SIG-M5 treated with dmso at 0.1 percent for 504 hours (cell line): ENCODE measurements around the gene ABCA8.
"Not testable (repeated sequence)": the region's sequence is repeated elsewhere in the genome, so short reads cannot be mapped to it uniquely, and the experiment has no call there.

Experiments used
- DNase-seq: peaks from one replicate; lab custom pipeline; 2025; ENCODE audit not compliant: unreplicated experiment; lab: John Stamatoyannopoulos, UW

The ABCA8 gene

DNA sequence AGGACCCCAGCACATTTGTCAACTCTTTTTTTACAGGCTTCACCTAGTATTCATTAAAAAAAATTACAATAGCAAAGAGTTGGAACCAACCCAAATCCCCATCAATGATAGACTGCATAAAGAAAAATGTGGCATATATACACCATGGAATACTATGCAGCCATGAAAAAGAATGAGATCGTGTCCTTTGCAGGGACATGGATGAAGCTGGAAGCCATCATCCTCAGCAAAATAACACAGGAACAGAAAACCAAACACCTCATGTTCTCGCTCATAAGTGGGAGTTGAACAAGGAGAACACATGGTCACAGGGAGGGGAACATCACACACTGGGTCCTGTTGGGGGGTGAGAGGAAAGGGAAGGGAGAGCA is 11.4 kb downstream of the ABCA8 start:
- DNase-seq = not testable (repeated sequence)

DNA sequence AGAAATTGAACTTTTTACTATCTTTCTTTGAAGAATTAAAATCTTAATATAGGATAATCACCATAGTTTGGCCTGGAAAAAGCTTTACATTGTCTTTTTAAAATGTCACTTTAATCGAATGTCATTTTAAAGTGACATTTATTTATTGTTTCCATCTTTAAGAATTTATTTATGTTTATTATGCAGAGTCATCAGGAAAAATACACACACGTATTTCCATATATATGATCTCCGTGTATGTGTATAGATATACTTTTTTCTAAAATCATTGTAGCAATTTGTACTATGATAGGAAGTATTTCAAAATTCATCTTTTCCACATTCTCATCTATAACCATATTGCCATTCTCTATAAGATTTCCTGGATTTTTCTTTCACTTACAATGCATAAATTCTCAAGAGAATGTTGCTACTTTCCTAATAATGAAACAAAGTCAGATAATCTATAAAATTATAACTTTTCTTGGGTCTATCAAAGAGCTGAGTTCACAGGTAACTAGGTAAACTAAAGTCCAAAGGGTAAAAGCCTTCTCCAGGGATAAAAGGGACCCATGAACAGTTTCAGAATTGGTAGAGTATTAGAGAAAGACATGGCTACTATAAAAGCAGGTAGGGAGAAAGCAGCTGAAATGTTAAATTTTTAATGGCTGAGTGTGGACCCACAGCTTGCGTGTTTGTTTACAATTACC is 11.9 kb downstream of the ABCA8 start:
- DNase-seq = no peak

DNA sequence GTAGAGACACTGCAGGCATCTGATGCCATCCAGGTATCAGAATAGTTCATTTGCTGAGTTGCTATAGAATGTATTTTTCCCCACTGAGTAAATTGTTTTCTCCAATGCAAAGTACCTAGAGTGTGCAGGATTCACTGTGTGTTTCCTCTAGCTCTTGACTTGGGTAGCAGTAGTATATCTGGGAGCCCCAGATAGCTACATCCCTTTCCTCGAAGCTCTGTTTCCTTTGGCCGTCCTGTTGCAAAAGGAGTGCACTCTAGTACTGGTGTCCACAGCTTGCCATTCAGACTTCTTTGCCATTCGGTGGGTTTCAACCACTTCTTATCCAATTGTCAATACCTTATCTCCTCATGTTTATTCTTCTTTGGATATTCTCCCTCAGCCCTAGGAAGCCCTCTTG is 12.8 kb downstream of the ABCA8 start:
- no peak for DNase-seq

DNA sequence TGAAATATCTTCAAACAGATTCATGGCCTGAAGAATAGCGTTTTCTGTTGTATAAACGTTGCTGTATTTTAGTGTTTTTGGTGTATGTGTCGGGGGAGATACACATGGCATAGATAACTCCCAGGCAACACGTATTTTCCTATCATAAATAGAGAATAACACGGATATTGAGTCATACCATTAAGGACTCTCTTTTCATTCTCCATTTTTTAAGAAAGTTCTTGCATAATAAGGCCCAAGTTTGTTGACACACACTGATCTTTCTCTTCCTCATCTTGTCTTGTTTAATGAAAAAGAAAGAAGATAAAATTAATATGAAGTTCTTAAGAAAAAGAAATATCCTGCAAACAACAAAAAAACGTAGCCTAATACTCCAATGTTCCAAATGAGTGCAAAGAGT is 13.4 kb downstream of the ABCA8 start:
- peak; percentile 72 for DNase-seq

DNA sequence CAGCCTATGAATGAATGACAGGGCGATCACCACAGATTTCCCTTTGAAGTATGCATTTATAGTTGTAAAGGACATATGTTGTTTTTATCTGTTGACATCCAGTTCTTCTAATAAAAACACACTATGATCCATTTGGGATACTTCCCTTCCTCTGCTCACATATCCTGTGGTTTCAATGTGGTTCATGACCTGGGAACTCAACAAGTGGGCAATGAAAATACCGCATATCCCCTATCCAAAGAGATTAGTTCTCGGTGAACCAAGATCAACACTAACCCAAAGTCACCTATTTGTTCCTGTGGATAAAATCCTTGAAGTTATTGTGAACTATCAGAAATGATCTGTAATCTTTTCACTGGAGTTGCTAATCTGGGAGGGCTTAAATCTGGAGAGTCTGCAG is 16.0 kb downstream of the ABCA8 start:
- DNase-seq = no peak

DNA sequence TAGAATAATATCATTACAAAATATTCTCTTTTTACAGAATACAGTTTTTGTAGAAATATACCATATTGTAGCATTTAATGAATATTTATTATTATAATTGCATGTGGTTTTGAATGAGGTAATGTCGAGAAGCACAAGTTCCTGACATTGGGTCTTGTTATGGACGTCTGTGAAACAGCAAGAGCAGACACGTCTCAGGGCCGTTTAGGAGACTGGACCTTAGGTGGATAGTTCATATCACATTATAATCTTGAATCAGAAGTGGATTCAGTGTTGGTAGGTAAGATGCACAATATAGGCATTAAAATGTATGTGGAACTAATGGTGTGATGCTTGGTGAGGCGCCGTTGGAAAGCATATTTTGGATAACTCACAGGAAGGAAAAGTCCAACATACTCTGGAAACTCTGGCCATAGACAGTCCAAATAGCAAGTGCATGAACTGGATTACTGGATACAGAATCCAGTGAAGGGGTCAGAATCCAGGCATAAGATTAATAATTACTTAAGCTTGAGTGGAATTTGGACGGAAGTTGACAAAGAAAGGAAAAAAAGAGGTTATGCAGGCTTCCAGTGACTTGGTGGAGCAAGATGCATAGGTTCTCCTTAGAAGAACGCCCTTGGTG is 17.2 kb downstream of the ABCA8 start:
- no peak for DNase-seq

DNA sequence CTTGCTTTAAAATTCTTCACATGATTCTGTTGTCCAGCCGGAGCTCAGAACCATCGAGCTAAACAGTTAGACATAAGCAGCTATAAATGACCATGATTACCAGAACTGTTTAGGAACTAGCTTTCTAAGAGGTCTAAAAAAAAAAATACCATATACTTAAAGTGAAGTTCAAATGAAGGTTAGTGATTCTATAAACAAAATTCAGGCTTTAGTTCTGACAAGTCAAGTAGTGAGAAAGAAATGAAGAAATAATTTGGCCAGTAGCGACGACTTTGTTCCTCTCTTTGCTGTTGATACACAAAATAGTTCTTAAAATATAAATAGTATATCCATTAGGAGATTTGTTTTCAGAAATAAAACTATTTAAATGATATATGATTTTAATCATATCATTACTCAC is 27.7 kb downstream of the ABCA8 start:
- no peak for DNase-seq

DNA sequence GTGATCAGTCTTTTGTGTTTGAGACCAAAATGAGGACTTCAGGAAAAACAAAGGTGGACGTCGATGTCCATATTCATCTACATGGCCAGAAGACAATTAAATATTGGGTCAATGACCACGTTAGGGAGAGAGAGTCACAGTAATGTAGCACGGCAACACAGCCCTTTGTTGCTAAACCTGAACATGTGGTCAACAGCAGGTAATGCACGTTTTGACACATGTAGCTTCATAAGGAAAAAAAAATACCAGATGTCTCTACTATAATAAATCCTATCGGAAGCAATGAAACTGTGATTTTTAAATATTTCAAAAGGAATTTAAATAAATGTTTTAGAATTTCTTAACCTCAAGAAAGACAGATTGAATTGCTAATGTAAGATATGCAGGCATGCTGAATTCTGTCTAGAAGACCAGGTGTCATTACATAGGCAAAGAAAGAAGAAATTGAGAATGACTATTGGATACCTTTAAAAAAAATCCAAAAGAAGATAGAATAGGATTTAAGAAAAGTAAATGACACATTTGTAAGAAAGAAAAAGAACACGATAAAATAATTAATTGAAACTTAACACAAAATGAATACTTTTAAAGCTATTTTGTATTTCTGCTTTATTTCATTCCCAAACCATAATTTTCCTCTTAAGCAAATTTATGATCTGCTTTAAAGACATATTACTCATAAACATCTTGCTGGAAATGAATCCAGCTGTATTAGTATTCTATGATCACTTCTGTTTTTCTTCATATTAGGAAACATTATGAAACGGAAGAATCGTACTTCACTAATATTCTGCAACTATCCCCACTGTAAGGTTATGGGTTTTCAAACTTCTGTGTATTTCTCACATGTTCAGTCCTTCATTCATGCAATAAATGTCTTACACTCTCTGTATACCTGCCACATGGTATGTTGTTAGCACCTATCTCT is 30.1 kb downstream of the ABCA8 start:
- no peak for DNase-seq

DNA sequence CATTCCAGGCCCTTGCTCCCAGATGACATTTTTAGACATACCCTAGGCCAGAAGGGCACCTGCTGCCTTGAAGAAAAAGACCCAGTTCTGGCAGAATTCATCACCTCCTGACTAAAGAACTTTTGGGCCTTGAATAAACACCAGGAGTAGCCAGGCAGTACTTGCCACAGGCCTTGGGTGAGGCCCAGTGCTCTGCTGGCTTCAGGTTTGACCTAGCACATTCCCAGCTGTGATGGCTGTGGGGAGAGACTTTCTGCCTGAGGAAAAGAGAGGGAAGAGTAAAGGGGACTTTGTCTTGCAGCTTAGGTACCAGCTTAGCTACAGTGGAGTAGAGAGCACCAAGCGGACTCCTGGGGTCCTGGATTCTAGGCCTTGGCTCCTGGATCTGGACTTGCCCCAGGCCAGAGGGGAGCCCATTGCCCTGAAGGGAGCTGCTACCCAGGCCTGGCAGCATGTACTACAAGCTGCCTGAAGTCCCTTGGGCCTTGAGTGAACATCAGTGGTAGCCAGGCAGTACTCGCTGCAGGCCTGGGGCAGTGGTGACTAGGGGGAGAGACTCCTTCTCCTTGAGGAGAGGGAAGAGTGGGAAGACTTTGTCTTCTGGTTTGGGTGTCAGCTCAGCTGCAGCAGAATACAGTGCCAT is 44.3 kb downstream of the ABCA8 start:
- no peak for DNase-seq

DNA sequence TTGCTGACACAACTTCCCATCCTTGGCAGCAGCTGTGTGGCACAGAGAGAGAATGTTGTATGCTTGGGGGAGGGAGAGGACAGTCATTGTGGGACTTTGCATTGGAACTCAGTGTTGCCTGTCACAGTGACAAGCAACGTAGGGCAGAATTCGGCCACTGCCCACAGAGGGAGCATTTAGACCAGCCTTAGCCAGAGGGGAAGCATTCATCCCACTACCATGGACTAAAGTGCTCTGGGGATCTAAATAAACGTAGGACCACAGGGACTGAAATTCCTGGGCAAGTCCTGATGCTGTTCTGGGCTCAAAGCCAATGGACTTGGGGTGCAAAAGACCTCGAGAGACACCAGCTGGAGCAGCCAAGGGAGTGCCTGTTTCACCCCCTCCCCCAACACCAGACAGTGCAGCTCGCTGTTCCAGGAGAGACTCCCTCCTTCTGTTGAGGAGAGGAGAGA is 44.9 kb downstream of the ABCA8 start:
- no peak for DNase-seq

DNA sequence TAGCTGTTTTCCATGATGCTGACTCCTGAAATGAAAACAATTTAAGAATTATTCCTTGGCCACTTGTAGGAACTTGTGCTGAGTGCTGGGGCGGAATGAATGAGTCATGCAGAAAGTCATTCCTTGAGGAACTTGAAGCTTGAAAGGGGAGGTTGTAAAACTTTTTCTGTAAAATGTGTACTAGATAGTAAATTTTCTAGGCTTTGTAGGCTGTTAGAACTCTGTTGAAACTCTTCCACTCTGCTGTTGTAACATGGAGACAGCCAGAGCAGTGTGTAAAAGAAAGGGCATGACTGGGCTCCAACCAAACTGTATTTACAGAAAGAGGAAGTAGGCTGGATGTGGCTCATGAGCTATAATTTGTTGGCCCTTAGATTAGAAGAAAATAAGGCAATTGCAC is 46.1 kb downstream of the ABCA8 start:
- DNase-seq = peak; percentile 100

DNA sequence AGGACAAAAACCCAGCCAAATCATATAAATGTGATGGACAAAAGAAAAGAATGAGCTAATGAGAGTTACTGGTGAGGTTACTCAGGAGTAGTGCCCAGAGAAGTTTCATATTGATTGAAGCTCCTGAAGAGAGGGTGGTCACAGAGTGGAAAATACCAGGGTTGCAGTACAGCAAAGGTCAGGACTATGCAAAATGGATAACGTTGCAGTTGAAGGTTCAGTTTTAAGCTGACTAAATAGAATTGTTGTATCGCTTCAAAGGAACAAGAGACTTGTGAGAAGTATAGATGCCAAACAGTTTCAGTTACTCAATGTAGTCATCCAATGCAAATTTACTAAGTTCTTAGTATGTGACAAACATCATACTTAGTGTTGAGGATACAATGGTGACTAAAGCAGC is 47.1 kb downstream of the ABCA8 start:
- DNase-seq = no peak

DNA sequence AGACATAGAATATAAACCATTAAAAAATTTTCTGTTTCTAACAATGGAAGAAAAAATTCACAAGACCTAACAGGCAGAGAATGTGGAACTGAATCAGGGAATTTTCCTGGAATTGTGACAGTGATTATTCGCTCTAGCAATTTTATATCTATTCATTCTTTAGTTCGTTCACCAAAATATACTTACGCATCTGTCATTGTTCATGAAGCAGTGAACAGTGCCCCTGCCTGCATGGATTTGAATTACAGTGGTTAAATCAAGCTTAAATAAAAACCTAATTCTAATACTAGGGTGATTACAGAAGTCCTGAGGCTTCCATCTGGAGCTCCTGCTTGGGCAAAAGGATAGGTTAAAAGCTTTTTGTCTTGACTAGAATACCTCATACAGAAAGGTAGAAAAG is 48.6 kb downstream of the ABCA8 start:
- peak; percentile 20 for DNase-seq

DNA sequence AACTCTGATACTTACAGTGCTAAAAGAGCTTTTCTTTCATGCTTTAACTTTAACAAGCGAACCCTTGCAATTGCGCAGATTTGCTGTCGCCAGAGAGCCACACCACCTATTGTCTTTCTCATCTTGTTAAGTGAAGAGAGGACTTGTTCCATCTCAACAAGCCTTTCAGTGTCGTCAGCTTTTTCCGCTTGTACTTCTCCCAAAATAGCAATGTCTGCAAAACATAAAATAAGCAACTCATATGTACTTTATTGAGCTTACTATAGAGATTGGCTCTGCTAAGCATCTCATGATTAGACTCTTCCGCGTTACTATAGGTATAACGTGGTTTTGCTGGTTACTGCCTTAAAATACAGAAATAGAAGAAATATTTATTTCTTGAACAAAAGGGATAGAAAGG is 51.9 kb downstream of the ABCA8 start:
- no peak for DNase-seq

DNA sequence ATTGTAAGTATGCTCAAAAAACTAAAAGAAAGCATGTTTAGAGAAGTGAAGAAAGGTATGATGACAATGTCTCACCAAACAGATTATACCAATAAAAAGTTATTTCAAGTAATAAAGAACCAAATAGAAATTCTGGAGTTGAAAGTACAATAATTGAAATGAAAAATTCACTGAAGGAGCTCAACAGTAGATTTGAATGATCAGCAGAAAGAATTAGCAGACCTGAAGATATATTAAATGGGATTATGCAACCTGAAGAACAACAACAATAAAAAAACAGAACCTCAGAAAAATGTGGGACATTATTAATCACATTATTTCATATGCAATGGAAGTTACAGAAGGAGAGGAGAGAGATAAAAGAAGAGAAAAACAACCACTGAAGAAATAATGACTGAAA is 57.6 kb downstream of the ABCA8 start:
- DNase-seq = no peak

DNA sequence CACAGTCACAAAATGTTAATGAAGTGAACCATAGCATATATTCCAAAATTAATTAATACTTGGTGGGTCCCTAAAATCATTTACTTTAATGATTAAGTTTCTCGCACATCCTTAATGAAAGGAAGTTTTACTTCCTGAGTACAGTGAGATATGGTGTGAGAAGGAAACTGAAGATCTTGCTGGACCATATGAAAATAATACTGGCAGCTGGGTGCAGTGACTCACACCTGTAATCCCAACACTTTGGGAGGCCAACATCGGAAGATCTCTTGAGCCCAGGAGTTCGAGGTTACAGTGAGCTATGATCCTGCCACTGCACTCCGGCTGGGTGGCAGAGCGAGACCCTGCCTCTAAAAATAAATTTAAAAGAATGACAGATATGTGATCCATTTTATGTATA is 62.5 kb downstream of the ABCA8 start:
- DNase-seq = no peak

DNA sequence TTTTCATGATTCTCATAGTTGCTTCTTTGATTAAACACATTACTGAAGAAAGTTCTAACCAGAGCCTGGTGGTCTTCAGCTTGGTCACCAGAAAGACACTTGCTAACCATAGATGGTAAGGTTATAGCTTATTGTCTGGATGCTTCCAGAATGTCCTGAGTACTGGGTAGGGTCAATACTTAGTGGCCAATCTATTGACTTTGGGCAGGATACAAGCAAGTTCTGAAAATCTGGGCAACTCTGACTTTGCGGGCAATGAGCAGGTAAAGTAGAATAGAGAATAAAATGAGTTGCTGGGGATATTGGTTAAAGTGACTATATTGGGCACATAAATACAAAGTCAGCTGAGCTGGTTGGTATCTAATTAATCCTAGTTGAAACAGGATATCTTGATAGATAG is 63.0 kb downstream of the ABCA8 start:
- DNase-seq = no peak

DNA sequence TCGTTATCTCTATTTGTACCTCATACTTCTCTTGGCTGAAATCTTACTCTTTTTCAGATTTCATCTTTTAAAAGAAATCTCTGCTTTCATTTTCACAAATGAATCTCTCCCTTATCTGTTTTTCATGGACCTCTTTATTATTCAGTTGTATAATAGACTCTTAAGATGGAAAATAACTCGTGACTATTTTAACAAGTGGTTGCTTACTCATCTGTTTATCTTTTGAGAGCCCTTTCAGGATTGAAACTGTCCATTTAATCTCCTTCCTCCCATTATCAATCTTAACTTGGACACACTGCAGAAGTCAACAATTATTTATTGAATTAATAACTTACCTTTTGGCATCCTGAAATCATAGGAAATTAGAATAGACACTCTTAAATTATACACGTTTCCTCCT is 68.8 kb downstream of the ABCA8 start:
- DNase-seq = no peak

DNA sequence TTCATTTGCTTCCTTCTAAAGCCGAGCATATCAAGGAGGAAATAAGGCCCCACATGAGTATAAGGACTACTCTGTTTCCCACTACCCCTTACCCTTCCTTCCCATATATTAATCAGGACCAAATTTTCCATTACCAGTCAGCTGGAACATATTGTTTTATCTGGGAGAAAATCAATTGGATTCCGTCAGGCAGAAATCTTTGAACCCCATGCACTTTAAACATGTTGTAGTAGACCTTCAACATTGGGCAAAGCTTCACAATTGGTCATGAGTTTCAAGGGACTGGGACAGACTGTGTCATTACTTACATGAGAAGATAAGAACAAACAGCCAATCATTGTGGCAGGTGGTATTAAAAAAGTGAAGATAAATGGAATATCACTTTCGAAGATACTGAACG is 70.3 kb downstream of the ABCA8 start:
- no peak for DNase-seq

DNA sequence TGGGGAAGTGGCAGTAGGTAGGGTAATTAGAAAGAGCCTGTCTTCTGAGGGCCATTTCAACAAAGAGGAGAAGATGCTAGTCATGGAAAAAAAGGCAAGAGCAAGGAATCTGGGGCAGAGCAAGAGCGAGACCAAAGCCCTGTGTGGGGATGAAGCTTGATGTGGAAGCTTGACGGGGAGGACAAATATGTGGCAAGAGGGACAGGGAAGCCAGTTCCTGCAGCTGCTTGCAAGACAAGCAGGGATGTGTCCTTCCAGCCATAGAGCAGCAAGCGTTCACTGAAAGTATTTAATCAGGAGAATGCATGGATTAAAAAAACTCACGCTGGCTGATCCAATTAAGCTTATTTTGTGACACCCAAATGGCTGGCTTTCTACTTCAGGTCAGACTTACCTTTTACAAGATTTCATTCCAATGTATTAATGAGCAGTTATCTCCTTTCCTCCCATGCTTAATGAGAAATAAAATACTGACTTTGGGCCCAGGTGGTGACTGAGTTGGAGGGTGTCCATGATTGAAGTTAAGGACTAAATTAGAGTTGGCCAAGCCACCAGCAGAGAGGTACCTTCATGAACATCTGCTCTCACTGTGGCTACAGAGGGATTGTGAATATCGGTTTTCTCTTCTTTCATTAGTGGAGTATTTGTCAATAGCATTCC is 76.8 kb downstream of the ABCA8 start:
- DNase-seq = no peak

DNA sequence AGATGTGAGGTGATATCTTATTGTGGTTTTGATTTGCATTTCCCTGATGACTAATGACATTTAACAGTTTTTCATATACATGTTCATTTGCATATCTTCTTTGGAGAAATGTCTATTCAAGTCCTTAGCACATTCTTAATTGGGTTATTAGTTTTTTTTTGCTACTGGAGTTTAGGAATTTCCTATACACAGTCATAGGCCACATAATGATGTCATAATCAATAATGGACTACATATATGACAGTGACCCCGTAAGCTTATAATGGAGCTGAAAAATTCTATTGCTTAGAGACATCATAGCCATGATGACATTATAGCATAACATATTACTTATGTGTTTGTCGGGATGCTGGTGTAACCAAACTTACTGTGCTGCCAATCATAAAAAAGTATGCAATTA is 83.7 kb downstream of the ABCA8 start:
- DNase-seq = no peak
